ENCODE measurements around the gene ATP5F1A. TPM values are rescaled to one million over a fixed set of nuclear protein-coding genes. Genes with fewer than 3 reads are reported as not detected.

The ATP5F1A gene
- total RNA-seq, 1 experiment from 2014 or later: 625 TPM

DNA sequence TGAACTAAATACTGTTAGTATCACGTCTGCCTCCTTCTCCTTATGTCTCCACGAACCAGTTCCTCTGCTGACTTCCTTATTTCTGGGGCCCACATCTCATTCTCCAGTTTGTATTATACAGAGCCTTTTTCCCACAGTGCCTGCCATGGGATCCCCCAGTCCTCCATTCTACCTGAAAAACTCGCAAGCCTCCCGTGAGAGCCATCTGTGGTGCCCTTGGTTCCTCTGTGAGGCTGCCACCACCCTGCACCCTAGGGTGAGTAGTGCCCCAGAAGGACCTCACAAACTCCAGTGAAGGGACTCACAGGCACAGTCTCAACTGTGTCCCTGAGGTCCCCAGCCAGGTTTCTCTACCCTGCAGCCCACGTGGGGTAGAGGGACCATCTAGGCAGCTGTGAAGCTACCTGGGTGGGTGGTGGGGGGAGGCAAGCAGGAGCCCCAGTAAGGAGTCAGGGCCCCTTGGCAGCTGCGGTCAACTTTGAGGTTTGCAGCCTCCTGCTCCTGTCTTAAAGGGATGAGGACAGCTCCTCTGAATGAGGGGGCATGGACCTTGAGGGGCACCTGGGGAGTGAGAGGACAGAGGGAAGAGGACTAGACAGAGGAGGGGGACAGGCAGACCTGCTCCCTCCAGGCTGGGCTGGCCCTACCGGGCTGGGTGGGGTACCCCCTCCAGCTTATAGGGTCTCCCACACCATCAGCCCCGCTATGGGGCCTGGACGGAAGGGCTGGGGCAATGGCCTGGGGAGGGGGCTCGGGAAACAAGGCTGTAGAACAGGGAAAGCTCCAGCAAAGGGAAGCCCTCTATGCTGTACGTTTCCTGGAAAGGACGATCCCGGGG is 27.1 kb downstream of the ATP5F1A start:
- H4K8ac ChIP-seq (replicated peaks; ENCODE audit: insufficient read length, low read depth, low read length): no peak overlapping the region
- TF ChIP-seq, protein P1, sequence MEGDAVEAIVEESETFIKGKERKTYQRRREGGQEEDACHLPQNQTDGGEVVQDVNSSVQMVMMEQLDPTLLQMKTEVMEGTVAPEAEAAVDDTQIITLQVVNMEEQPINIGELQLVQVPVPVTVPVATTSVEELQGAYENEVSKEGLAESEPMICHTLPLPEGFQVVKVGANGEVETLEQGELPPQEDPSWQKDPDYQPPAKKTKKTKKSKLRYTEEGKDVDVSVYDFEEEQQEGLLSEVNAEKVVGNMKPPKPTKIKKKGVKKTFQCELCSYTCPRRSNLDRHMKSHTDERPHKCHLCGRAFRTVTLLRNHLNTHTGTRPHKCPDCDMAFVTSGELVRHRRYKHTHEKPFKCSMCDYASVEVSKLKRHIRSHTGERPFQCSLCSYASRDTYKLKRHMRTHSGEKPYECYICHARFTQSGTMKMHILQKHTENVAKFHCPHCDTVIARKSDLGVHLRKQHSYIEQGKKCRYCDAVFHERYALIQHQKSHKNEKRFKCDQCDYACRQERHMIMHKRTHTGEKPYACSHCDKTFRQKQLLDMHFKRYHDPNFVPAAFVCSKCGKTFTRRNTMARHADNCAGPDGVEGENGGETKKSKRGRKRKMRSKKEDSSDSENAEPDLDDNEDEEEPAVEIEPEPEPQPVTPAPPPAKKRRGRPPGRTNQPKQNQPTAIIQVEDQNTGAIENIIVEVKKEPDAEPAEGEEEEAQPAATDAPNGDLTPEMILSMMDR (conservative IDR thresholded peaks at IDR 0.05): no peak
- peaks cover 30% of the 10 kb centered on the region for H3K27me3 Mint-ChIP-seq (ENCODE audit: low read depth)

More for the DNA sequence above, 27.1 kb downstream of the ATP5F1A start:
- H3K4me3 Mint-ChIP-seq: peak overlapping the region; percentile 60 to 74
- WGBS (ENCODE audit: extremely low coverage, insufficient read length, low lambda C conversion rate): no CpG with 5 or more reads among the region's 13 CpGs
- Histone ChIP-seq H2BK20ac (ENCODE audit: low read depth, low read length, poor library complexity, severe bottlenecking) (no peak overlapping the region), H2BK15ac (ENCODE audit: low read depth, low read length) (no peak overlapping the region), H3K14ac (ENCODE audit: insufficient read depth, low read length) (peak overlapping the region; percentile 76), H2AK5ac (ENCODE audit: insufficient read length, low read length) (no peak overlapping the region), H4K20me1 (ENCODE audit: control insufficient read depth, insufficient read depth, insufficient read length) (no peaks in the 10 kb centered on the region), H2AFZ (ENCODE audit: low read length) (no peak overlapping the region), H2BK12ac (ENCODE audit: insufficient read length, low read depth, low read length) (no peak overlapping the region), H3K4me2 (ENCODE audit: insufficient read depth, insufficient read length, low read length) (peak overlapping the region; percentile 78), H3K9ac (ENCODE audit: extremely low read depth, insufficient read length, low read length) (no peak overlapping the region), H3K18ac (ENCODE audit: insufficient read length, low read depth, low read length) (no peak overlapping the region), H3K56ac (ENCODE audit: insufficient read length, low read depth, low read length) (no peak overlapping the region), H3K79me2 (ENCODE audit: insufficient read depth, low read length) (no peaks in the 10 kb centered on the region), H4K5ac (ENCODE audit: insufficient read length, low read depth, low read length) (no peak overlapping the region), H2BK120ac (ENCODE audit: low read depth, low read length, poor library complexity, severe bottlenecking) (no peak overlapping the region), H3K9me3 (ENCODE audit: control insufficient read depth, low read depth, low read length) (no peaks in the 10 kb centered on the region), H3K27ac (ENCODE audit: insufficient read length, low read depth, low read length) (no peak overlapping the region), H3T11ph (ENCODE audit: low read length) (no peak overlapping the region), H3K23me2 (ENCODE audit: insufficient read length, low read depth, low read length, poor library complexity, severe bottlenecking) (peaks cover 10% of the 10 kb centered on the region), H3K27me3 (ENCODE audit: insufficient read depth, low read length) (peaks cover 5% of the 10 kb centered on the region), H3K23ac (ENCODE audit: insufficient read length, low read depth, low read length) (no peak overlapping the region), H3K4ac (ENCODE audit: low read depth, low read length) (no peak overlapping the region), H3K79me1 (ENCODE audit: insufficient read depth, low read depth, low read length, poor library complexity, severe bottlenecking) (no peaks in the 10 kb centered on the region), H3K4me1 (ENCODE audit: insufficient read depth, low read length) (no peaks in the 10 kb centered on the region), H4K91ac (ENCODE audit: insufficient read length, low read depth, low read length) (no peak overlapping the region), H2BK5ac (ENCODE audit: insufficient read length, low read length) (no peak overlapping the region)
- no peak overlapping the region for H3K27ac Mint-ChIP-seq
- H3K4me1 Mint-ChIP-seq: peaks cover 8% of the 10 kb centered on the region in 2 experiments
- DNase-seq: no peak
- H3K36me3 Mint-ChIP-seq (ENCODE audit: insufficient read depth in 1 of 3, low read depth in 3 of 3): peaks cover 0 to 3% (median 0%) of the 10 kb centered on the region in 3 experiments; a peak in 1 of 7 replicates
- peaks cover 0 to 1% of the 10 kb centered on the region in 2 experiments; a peak in 1 of 5 replicates for H3K9me3 Mint-ChIP-seq
